Measurements from ENCODE around the gene CD300LD. TPM values are rescaled to one million over a fixed set of nuclear protein-coding genes. Genes with fewer than 3 reads are reported as not detected.
"Not testable (repeated sequence)": the region's sequence is repeated elsewhere in the genome, so short reads cannot be mapped to it uniquely, and the experiment has no call there.

CD300LD gene
- total RNA-seq, 2 experiments from 2014 or later: not detected

DNA sequence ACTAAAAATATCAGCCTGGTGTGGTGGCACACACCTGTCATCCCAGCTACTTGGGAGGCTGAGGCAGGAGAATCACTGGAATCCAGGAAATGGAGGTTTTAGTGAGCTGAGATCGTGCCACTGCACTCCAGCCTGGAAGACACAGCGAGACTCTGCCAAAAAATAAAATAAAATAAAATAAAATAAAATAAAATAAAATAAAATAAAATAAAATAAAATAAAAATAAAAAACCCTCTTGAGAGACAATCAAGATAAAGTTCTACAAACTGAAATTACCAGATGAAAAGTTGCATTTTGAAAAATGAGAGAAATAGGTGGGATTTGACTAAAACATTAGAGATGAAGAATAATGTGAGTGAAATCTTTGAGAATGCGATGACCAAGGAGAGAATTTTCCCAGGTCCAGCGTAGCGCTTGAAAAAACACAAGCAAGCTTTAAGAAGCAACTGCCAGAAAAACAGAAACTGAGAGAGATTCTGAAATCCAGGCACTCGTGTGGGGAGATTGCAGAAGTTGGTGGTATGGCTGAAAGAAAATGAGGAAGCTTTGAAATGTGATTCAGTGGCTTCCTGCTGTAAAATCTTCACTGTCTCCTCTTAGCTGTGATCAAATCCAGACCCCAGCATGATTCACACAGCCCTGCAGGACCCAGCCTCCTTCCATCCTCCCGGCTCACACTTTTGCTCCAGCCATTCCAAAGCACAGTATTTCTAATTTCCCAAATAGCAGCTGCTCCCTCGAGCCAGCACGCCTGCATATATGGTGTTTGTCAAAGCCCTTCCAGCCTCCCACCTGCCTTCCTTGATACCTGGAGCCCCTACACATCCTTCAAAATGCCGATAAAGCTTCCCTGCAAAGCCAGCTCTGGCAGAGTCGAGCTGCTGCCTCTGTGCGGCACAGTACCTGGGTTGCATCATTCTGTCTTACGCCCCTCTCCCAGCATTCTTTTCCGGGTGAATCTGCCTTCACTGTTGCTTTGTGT lies 39.7 kb upstream of the CD300LD start:
- Histone ChIP-seq H3K79me2 (ENCODE audit: insufficient read depth, low read depth, low read length) (no peaks in the 10 kb centered on the region), H3K36me3 (ENCODE audit: insufficient read depth, low read length) (no peaks in the 10 kb centered on the region), H3K4me2 (ENCODE audit: low read length) (no peak overlapping the region; the same call in 1 of the 2 replicates), H3K9me2 (ENCODE audit: insufficient read depth, low read length) (no peaks in the 10 kb centered on the region), H3K27ac (ENCODE audit: low read depth, low read length, poor library complexity, severe bottlenecking) (no peak overlapping the region), H3K9me3 (ENCODE audit: low read length) (no peaks in the 10 kb centered on the region), H2AFZ (ENCODE audit: low read length) (no peak overlapping the region), H3K4me3 (ENCODE audit: low read depth, low read length, poor library complexity, severe bottlenecking) (no peak overlapping the region), H4K20me1 (ENCODE audit: insufficient read depth, low read length) (no peaks in the 10 kb centered on the region), H3K4me1 (ENCODE audit: insufficient read depth, low read length, poor library complexity, severe bottlenecking) (no peaks in the 10 kb centered on the region)
- ChIA-PET CTCF (ENCODE audit: unreplicated experiment) (interaction anchor here (0.7 kb wide), 1 partner anchor 107 kb away, joined by 3 read pairs; no protein-coding TSS in a partner anchor), POLR2A (interaction anchor here (0.7 kb wide), 1 partner anchor 37 kb away, joined by 4 read pairs; no protein-coding TSS in a partner anchor)
- intact Hi-C loops (cut with micrococcal nuclease; ENCODE audit: unreplicated experiment): no loop called here
- no peak for TF ChIP-seq EZH2phosphoT487 (IDR thresholded peaks at IDR 0.05; ENCODE audit: borderline replicate concordance, low read depth, low read length)
- TF ChIP-seq, protein P1, sequence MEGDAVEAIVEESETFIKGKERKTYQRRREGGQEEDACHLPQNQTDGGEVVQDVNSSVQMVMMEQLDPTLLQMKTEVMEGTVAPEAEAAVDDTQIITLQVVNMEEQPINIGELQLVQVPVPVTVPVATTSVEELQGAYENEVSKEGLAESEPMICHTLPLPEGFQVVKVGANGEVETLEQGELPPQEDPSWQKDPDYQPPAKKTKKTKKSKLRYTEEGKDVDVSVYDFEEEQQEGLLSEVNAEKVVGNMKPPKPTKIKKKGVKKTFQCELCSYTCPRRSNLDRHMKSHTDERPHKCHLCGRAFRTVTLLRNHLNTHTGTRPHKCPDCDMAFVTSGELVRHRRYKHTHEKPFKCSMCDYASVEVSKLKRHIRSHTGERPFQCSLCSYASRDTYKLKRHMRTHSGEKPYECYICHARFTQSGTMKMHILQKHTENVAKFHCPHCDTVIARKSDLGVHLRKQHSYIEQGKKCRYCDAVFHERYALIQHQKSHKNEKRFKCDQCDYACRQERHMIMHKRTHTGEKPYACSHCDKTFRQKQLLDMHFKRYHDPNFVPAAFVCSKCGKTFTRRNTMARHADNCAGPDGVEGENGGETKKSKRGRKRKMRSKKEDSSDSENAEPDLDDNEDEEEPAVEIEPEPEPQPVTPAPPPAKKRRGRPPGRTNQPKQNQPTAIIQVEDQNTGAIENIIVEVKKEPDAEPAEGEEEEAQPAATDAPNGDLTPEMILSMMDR (conservative IDR thresholded peaks at IDR 0.05; ENCODE audit: low read length): no peak
- BruUV-seq (replicated peaks): no TSS peak
- peak; percentile 35 for DNase-seq (ENCODE audit: low spot score)

DNA sequence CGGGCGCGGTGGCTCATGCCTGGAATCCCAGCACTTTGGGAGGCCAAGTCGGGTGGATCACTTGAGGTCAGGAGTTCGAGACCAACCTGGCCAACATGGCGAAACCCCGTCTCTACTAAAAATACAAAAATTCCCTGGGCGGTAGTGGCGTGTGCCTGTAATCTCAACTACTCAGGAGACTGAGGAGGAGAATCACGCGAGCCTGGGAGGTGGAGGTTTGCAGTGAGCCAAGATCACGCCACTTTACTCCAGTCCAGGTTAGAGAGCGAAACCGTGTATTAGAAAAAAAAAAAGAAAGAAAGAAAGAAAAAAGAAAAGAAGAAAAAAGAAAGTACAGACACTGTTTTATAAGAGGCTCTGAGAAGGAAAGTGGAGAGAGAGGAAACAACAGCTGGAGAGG lies 38.2 kb upstream of the CD300LD start:
- H2AFZ ChIP-seq (ENCODE audit: low read length); H4K20me1 ChIP-seq (ENCODE audit: insufficient read depth, low read length); DNase-seq (ENCODE audit: low spot score); H3K79me2 ChIP-seq (ENCODE audit: insufficient read depth, low read depth, low read length); H3K36me3 ChIP-seq (ENCODE audit: insufficient read depth, low read length); H3K9me3 ChIP-seq (ENCODE audit: low read length); H3K9me2 ChIP-seq (ENCODE audit: insufficient read depth, low read length); intact Hi-C loops (cut with micrococcal nuclease; ENCODE audit: unreplicated experiment); H3K27ac ChIP-seq (ENCODE audit: low read depth, low read length, poor library complexity, severe bottlenecking); CTCF ChIA-PET (ENCODE audit: unreplicated experiment); POLR2A ChIA-PET; H3K4me2 ChIP-seq (ENCODE audit: low read length); BruUV-seq (replicated peaks); H3K4me1 ChIP-seq (ENCODE audit: insufficient read depth, low read length, poor library complexity, severe bottlenecking); H3K4me3 ChIP-seq (ENCODE audit: low read depth, low read length, poor library complexity, severe bottlenecking): not testable (repeated sequence)

DNA sequence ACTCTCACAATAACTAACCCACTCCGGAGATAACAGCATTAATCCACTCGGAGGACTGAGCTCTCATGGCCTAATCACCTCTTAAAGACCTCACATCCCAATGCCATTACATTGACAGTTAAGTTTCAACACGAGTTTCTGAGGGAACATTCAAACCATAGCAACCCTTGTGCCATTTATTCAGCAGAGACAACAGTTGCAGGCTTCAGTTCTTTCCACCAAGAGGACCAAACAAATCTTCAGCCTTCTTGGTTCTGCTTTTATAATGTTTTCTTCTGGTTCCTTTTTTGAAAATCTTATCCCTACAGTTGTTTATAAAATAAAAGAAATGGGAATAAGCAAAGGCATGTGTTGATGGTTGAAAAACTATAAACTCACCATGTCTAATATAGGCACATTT lies 33.6 kb upstream of the CD300LD start:
- no peak overlapping the region for H3K4me2 ChIP-seq (ENCODE audit: low read length)

More for the DNA sequence above, 33.6 kb upstream of the CD300LD start:
- H3K4me3 ChIP-seq (ENCODE audit: low read depth, low read length, poor library complexity, severe bottlenecking): no peak overlapping the region
- H2AFZ ChIP-seq (ENCODE audit: low read length): no peak overlapping the region
- intact Hi-C loops (cut with micrococcal nuclease; ENCODE audit: unreplicated experiment): no loop called here
- H3K9me2 ChIP-seq (ENCODE audit: insufficient read depth, low read length): no peaks in the 10 kb centered on the region
- no peak for DNase-seq (ENCODE audit: low spot score)
- CTCF ChIA-PET (ENCODE audit: unreplicated experiment): no interaction called here
- H3K79me2 ChIP-seq (ENCODE audit: insufficient read depth, low read depth, low read length): no peaks in the 10 kb centered on the region
- POLR2A ChIA-PET: no interaction called here
- no peaks in the 10 kb centered on the region for H3K4me1 ChIP-seq (ENCODE audit: insufficient read depth, low read length, poor library complexity, severe bottlenecking)
- no peaks in the 10 kb centered on the region for H3K9me3 ChIP-seq (ENCODE audit: low read length)
- H3K27ac ChIP-seq (ENCODE audit: low read depth, low read length, poor library complexity, severe bottlenecking): no peak overlapping the region
- BruUV-seq (replicated peaks): no TSS peak
- H4K20me1 ChIP-seq (ENCODE audit: insufficient read depth, low read length): no peaks in the 10 kb centered on the region
- TF ChIP-seq, protein P1 (conservative IDR thresholded peaks at IDR 0.05; ENCODE audit: low read length): no peak
- no peak for TF ChIP-seq EZH2phosphoT487 (IDR thresholded peaks at IDR 0.05; ENCODE audit: borderline replicate concordance, low read depth, low read length)
- no peaks in the 10 kb centered on the region for H3K36me3 ChIP-seq (ENCODE audit: insufficient read depth, low read length)

All from OCI-LY7 (cell line).